A549 (cell line): Measurements from ENCODE around the gene SLC6A12. TPM values are rescaled to one million over a fixed set of nuclear protein-coding genes. Genes with fewer than 3 reads are reported as not detected.

Experiments
- ATAC-seq, 2 experiments: fragments of 200-7000 bp in 1 of 2; fragments of >200 bp in 1 of 2; cut with Nextera tagmentation in 1 of 2; cut with Tn5 transposase in 1 of 2; 3 replicates each; pipeline versions ENCODE4 v1.8.0 to v1.9.1; 2018 to 2020; ENCODE audit warnings: mild to moderate bottlenecking in 1 of 2, moderate library complexity in 1 of 2
- CTCF ChIA-PET: fragments of 300-600 bp; sonication (Branson Sonifier 250); formaldehyde crosslinking; extraction: SDS; loops from one replicate; lab custom pipeline; 2021; ENCODE audit warnings: antibody characterized with exemption, inconsistent platforms; lab: Yijun Ruan, JAX
- POLR2A ChIA-PET: fragments of 350-600 bp; formaldehyde crosslinking; extraction: SDS; loops from one replicate; lab custom pipeline; 2021; ENCODE audit warnings: antibody characterized with exemption, inconsistent platforms; lab: Yijun Ruan, JAX
- DNase-seq, 2 experiments: peaks; one replicate each; pipeline versions ENCODE4 v3.0.0 to v3.0.0-alpha.2; 2011 to 2016; ENCODE audit warnings: low read depth in 1 of 2, low spot score in 1 of 2
- FAIRE-seq: peaks from 2 replicates; lab custom pipeline; 2011; peaks lifted over from hg19 to GRCh38; lab: Jason Lieb, UNC
- H3K27ac ChIP-seq, 2 experiments: fragments of >200 bp; sonication (Bioruptor Twin); formaldehyde crosslinking; 3 replicates each; pipeline ENCODE4 v1.5.1; 2016 to 2017
- H3K4me1 ChIP-seq: fragments of >200 bp; sonication (Bioruptor Twin); formaldehyde crosslinking; 3 replicates; pipeline ENCODE4 v1.6.1; 2016
- H3K4me2 ChIP-seq: fragments of >200 bp; sonication (Bioruptor Twin); formaldehyde crosslinking; 3 replicates; pipeline ENCODE4 v1.6.1; 2016
- H3K4me3 ChIP-seq: fragments of >200 bp; sonication (Bioruptor Twin); formaldehyde crosslinking; 3 replicates; pipeline ENCODE4 v1.5.1; 2016
- H3K9me3 ChIP-seq: fragments of >200 bp; sonication (Bioruptor Twin); formaldehyde crosslinking; 3 replicates; pipeline ENCODE4 v1.6.1; 2016
- ATOH8 ChIP-seq: fragments of 250-450 bp; sonication (Bioruptor Pico); IDR thresholded peaks from 2 replicates; pipeline ENCODE4 v1.5.0; 2020; ENCODE audit warnings: low read depth, mild to moderate bottlenecking, moderate library complexity
- BCL3 ChIP-seq: fragments of >200 bp; sonication (Bioruptor Twin); formaldehyde crosslinking; IDR thresholded peaks from 3 replicates; pipeline ENCODE4 v1.6.1; 2016
- BHLHE40 ChIP-seq: IDR thresholded peaks from 2 replicates; pipeline ENCODE4 v1.6.1; 2012; ENCODE audit warnings: low read depth, low read length, inconsistent platforms
- CBX8 ChIP-seq: fragments of 200-600 bp; sonication (generic); IDR thresholded peaks from 2 replicates; pipeline ENCODE4 v1.6.1; 2016
- CEBPB ChIP-seq, 2 experiments: fragments of >200 bp in 1 of 2; sonication (Bioruptor Twin) in 1 of 2; formaldehyde crosslinking in 1 of 2; IDR thresholded peaks; 2 replicates each; pipeline ENCODE4 v1.6.1; 2012 to 2016
- E2F6 ChIP-seq: IDR thresholded peaks from 2 replicates; pipeline ENCODE4 v1.6.1; 2012; ENCODE audit warnings: low read depth, borderline replicate concordance
- GATA3 ChIP-seq: IDR thresholded peaks from 2 replicates; pipeline ENCODE4 v1.6.1; 2012; ENCODE audit warnings: borderline replicate concordance
- HDAC2 ChIP-seq: fragments of 200-600 bp; sonication (generic); IDR thresholded peaks from 2 replicates; pipeline ENCODE4 v1.6.1; 2016
- HEYL ChIP-seq: fragments of 250-450 bp; sonication (Bioruptor Pico); IDR thresholded peaks from 2 replicates; pipeline ENCODE4 v1.8.0; 2021; ENCODE audit warnings: mild to moderate bottlenecking, moderate library complexity
- HOXA7 ChIP-seq: fragments of 250-450 bp; sonication (Bioruptor Pico); IDR thresholded peaks from 2 replicates; pipeline ENCODE4 v1.5.0; 2020; ENCODE audit warnings: mild to moderate bottlenecking, moderate library complexity
- HOXB5 ChIP-seq: fragments of 250-450 bp; sonication (Bioruptor Pico); IDR thresholded peaks from 2 replicates; pipeline ENCODE4 v1.5.0; 2020; ENCODE audit warnings: mild to moderate bottlenecking, moderate library complexity
- JUNB ChIP-seq: fragments of >200 bp; sonication (Bioruptor Twin); formaldehyde crosslinking; IDR thresholded peaks from 2 replicates; pipeline ENCODE4 v1.6.1; 2016
- MAFK ChIP-seq: fragments of 450-650 bp; IDR thresholded peaks from 2 replicates; pipeline ENCODE4 v1.6.1; 2014; ENCODE audit not compliant: partially characterized antibody
- MAX ChIP-seq: IDR thresholded peaks from 2 replicates; pipeline ENCODE4 v1.6.1; 2012
- MAZ ChIP-seq: fragments of 150-350 bp; IDR thresholded peaks from 2 replicates; pipeline ENCODE4 v1.6.1; 2014; ENCODE audit warnings: antibody characterized with exemption, low read depth, low read length, borderline replicate concordance
- MYC ChIP-seq: IDR thresholded peaks from 2 replicates; pipeline ENCODE4 v1.6.1; 2012; ENCODE audit warnings: mild to moderate bottlenecking, inconsistent platforms, low read length, improper control_type of control experiment, borderline replicate concordance
- NFE2L2 ChIP-seq: fragments of 150-350 bp; conservative IDR thresholded peaks from 2 replicates; pipeline ENCODE4 v1.6.1; 2014; ENCODE audit warnings: low read length
- NR3C1 ChIP-seq: fragments of >200 bp; sonication (Bioruptor Twin); formaldehyde crosslinking; IDR thresholded peaks from 3 replicates; pipeline ENCODE4 v1.6.1; 2017
- POLR2AphosphoS2 ChIP-seq: conservative IDR thresholded peaks from 2 replicates; pipeline ENCODE4 v1.6.1; 2012; ENCODE audit warnings: low read length, improper control_type of control experiment, inconsistent platforms
- RARB ChIP-seq: fragments of 250-450 bp; sonication (Bioruptor Pico); IDR thresholded peaks from 2 replicates; pipeline ENCODE4 v1.8.0; 2021; ENCODE audit warnings: mild to moderate bottlenecking, moderate library complexity
- RCOR1 ChIP-seq: fragments of 150-350 bp; IDR thresholded peaks from 2 replicates; pipeline ENCODE4 v1.6.1; 2014; ENCODE audit warnings: antibody characterized with exemption, low read length, low read depth
- SREBF2 ChIP-seq: fragments of 450-650 bp; IDR thresholded peaks from 2 replicates; pipeline ENCODE4 v1.6.1; 2014; ENCODE audit warnings: mild to moderate bottlenecking, moderate library complexity
- TP53 ChIP-seq: fragments of 250-450 bp; sonication (Bioruptor Pico); IDR thresholded peaks from 2 replicates; pipeline ENCODE4 v1.5.0; 2021; ENCODE audit warnings: mild to moderate bottlenecking, moderate library complexity
- ZC3H11A ChIP-seq: fragments of 450-650 bp; IDR thresholded peaks from 2 replicates; pipeline ENCODE4 v1.6.1; 2014; ENCODE audit warnings: antibody characterized with exemption, mild to moderate bottlenecking
- ZSCAN20 ChIP-seq: fragments of 250-450 bp; sonication (Bioruptor Pico); IDR thresholded peaks from 2 replicates; pipeline ENCODE4 v1.8.0; 2022; ENCODE audit warnings: mild to moderate bottlenecking, moderate library complexity
- WGBS: methylation state at CpG from one replicate; pipeline ENCODE4 v1.1.6; 2017; ENCODE audit errors: missing lambda C conversion rate; 5-methylcytosine and 5-hydroxymethylcytosine counted together
- polyA plus RNA-seq, 4 experiments: library from polyadenylated mRNA; depleted of rRNA in 3 of 4; stranded (reverse); fragments of >200 nt; fragmentation: RNase III in 1 of 4; extraction: RNeasy Plus Mini Kit Qiagen cat#74134 plus additional on column Dnase treatment in 1 of 4; gene quantifications; 2 replicates in 3 of 4; 3 replicates in 1 of 4; pipeline ENCODE4 v1.2.3, GENCODE V29; 2011 to 2017

SLC6A12 gene
- polyA plus RNA-seq, 2 of the 4 experiments (the other 2 are of a cell fraction): 0.78 to 4.4 TPM

DNA sequence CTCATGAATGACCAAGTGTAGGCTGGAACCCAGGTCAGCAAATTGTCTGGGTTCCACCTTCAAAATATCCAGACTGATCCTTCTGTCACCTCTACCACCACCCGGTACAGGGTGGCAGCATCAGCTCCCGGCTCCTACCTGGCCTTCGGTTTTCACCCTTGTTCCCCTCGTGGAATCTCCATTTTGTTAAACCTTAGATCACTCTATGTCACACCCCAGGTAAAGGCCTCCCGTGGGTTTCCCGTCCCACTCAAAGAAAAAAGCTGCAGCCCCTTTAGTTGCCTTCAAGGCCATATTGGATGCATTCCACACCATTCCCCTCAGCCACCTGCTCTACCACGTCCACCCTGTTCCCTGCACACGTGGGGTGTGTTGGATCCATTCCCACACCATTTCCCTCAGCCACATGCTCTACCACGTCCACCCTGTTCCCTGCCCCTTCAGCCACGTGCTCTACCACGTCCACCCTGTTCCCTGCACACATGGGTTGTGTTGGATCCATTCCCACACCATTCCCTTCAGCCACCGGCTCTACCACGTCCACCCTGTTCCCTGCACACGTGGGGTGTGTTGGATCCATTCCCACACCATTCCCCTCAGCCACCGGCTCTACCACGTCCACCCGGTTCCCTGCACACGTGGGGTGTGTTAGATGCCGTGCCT lies 24.9 kb upstream of the SLC6A12 start (continued):
- TF ChIP-seq E2F6 (no peak), MAZ (no peak)
- TF ChIP-seq, all 56 proteins: peak for 0

GRCh38 chr12:238116-238515 lies 24.2 kb upstream of the SLC6A12 start:
- ChIA-PET POLR2A (no interaction called here), CTCF (interaction anchor here (1.6 kb wide), 1 partner anchor 18 kb away, joined by 5 read pairs; no protein-coding TSS in a partner anchor)
- H3K9me3 ChIP-seq: peaks cover 2% of the 10 kb centered on the region; the same call in 1 of the 3 replicates
- no peak for TF ChIP-seq HOXA7 (CRISPR knock-in tag)
- no peak for TF ChIP-seq E2F6
- TF ChIP-seq CBX8: no peak
- no peak for TF ChIP-seq HEYL (CRISPR knock-in tag)
- no peak for TF ChIP-seq NFE2L2
- no peak for TF ChIP-seq MYC
- no peak for TF ChIP-seq POLR2AphosphoS2
- no peak for TF ChIP-seq RARB (CRISPR knock-in tag)
- TF ChIP-seq HDAC2: no peak
- no peak for TF ChIP-seq SREBF2
- TF ChIP-seq CEBPB (IDR thresholded peaks at IDR 0.05): no peak
- H3K4me1 ChIP-seq: 0 out of 3 replicates have a peak, but pooled peaks cover 4% of the 10 kb centered on the region
- FAIRE-seq: no peak
- DNase-seq: no peak
- no peak for ATAC-seq
- no peak overlapping the region for H3K4me3 ChIP-seq
- no peak overlapping the region for H3K27ac ChIP-seq
- H3K4me2 ChIP-seq: no peak overlapping the region
- WGBS: 68% methylated on average over 9 of the region's 9 CpGs

- peak; percentile 36 to 61; a peak in 3 of 6 replicates for ATAC-seq
- Histone ChIP-seq H3K27ac (no peak overlapping the region), H3K4me1 (0 out of 3 replicates have a peak, but pooled peaks cover 4% of the 10 kb centered on the region), H3K4me3 (no peak overlapping the region), H3K9me3 (peaks cover 2% of the 10 kb centered on the region; the same call in 1 of the 3 replicates), H3K4me2 (0 out of 3 replicates have a peak overlapping the region, but pooled peaks have one; percentile 13)
- no peak for DNase-seq
- POLR2A ChIA-PET: no interaction called here
- CTCF ChIA-PET: interaction anchor here (1.6 kb wide), 1 partner anchor 17 kb away, joined by 5 read pairs; no protein-coding TSS in a partner anchor
- TF ChIP-seq ATOH8 (no peak), NR3C1 (no peak), BHLHE40 (no peak), HOXB5 (CRISPR knock-in tag) (no peak), MAX (no peak), ZSCAN20 (CRISPR knock-in tag) (no peak), MAFK (no peak), GATA3 (no peak), BCL3 (no peak), CEBPB (IDR thresholded peaks at IDR 0.05) (no peak), MYC (no peak), CBX8 (no peak), TP53 (CRISPR knock-in tag) (no peak), JUNB (no peak), RCOR1 (no peak), ZC3H11A (no peak)
- no peak for FAIRE-seq
- WGBS: 44% methylated on average over 13 of the region's 13 CpGs
Observed at GRCh38 chr12:237026-237815, 23.3 kb upstream of the SLC6A12 start.
